Measurements from ENCODE around the gene PLAAT3.
"Not testable (repeated sequence)": the region's sequence is repeated elsewhere in the genome, so short reads cannot be mapped to it uniquely, and the experiment has no call there.

PLAAT3 gene

DNA sequence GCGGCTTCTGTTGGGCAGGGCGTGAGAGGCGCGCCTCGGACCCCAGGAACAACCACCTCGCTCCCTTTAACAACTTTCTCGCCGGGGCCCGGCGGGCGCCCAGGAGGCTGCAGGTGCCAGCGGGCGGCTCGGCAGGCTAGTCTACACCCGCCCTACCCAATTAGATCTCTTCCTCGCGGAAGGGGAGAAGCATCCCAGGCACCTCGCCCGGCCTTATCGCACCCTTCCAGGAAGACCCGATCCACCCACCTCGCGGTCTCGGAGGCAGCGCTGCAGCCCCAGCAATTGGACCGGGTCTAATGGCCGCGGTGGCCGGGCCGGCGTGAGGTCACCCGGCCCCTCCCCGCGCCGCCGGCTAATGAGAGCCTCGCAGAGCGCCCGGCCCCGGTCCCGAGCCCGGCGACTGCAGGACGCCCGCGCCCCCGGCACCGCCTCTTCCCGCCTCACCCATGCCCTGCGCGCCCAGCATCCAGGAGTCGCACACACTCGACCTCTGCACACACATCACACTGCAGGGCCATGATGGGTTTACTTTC, at the start of gene PLAAT3:
PLAAT3 (minus strand) TSS at position 298 of the 536 bp plus-strand sequence. CDS start 419 bp downstream, outside the sequence.
- peak; percentile 81 for DNase-seq

DNA sequence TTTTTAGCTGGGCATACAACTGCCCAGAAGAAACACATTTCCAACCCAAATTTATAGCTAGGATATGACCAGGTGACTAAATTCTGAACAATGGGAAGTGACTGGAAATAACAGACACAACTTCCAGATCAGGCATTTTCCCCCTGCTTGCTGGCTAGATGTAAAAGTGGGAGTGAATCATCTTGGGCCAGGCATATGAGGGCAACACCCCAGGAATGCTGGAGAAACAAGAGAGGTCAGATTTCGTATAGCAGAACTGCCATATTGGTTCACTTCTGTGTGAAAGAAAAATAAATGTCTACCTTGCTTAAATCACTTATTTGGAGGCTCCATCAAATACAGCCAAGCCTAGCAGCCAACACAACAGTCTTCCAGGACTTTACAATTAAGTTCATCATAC, 49.6 kb upstream of the PLAAT3 start:
- DNase-seq: no peak

DNA sequence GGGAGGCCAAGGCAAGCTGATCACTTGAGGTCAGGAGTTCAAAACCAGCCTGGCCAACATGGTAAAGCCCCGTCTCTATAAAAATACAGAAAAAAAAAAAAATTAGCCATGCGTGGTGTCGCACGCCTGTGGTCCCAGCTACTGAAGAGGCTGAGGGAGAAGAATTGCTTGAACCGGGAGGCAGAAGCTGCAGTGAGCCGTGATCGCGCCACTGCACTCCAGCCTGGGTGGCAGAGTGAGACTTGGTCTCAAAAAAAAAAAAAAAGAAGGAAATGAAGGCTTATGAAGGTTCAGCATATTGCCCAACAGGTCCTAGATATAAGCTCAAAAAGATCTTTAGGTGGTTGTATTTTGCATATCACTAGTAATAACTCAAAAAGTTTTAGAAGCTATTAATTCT, 46.7 kb upstream of the PLAAT3 start:
- DNase-seq: no peak

DNA sequence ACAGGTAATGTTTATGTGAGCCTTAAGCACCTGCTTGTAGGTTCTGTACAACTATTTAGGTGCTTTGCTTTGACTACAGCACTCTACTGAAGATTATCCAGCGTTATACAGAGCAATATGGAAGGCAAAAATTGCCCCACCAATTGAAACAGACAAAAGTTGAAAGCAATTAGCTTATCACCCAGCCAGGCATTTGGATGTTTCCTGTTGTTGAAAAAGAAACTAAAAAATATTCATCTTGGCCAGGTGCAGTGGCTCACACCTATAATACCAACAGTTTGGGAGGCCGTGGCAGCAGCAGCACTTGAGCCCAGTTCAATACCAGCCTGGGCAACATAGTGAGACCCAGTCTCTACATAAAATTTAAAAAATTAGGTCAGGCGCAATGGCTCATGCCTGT, 38.4 kb upstream of the PLAAT3 start:
- DNase-seq: no peak

DNA sequence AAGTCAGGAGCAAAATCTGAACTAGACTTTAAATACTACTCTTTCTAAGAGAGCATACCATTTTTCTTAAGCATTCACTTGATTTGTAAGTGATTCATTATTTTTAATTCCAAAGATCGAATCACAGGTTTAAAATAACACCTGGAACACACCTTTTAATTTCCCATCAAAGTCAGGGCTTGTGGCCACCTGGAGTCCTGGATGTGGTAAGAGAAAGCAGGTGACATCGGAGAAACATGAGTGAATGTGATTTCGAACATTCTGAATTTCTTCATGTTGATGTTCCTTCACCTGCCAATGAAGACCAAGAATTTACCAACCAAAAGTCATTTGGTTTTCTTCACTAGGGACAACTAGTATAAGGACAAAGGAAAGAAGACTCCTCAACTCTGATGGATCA, 29.0 kb upstream of the PLAAT3 start:
- DNase-seq: no peak

DNA sequence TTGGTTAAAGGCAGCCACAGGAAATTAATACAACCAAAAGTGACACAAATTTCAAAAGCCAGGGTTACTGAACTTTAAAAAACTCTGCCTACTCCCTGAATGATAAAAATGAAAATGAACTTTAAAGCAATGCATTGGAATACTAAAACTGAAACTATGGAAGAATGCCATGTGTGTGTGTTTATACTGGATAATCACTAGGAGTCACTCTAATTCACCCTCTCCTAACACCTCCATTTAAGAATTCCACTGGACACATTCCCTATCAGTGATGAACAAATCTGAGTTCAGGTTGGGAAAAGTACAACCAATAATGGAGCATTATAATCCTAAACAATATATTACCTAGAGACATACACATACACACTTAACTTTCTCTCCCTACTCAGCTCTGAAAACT, 27.5 kb upstream of the PLAAT3 start:
- DNase-seq: no peak

DNA sequence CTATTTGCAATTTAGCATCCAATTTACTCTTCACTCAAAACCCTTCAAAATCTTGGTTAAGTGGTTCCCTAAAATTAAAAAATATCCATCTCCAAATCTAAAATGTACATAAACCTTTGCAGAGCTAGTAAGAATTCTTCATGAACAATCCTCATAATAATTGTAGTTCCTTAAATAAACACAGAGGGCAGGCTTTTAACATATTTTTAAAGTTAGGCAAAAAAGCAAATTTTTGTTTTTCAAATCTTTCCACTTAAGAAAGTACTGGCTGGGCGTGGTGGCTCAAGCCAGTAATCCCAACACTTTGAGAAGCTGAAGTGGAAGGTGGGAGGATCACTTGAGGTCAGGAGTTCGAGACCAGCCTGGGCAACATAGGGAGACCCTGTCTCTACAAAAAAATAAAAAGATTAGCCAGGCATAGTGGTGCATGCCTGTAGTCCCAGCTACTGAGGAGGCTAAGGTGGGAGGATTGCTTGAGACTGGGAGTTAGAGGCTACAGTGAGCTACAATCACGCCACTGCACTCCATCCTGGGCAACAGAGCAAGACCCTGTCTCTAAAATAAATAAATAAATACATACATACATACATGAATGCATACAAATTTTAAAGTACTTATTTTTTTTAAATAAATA, 25.1 kb upstream of the PLAAT3 start:
- DNase-seq: no peak

DNA sequence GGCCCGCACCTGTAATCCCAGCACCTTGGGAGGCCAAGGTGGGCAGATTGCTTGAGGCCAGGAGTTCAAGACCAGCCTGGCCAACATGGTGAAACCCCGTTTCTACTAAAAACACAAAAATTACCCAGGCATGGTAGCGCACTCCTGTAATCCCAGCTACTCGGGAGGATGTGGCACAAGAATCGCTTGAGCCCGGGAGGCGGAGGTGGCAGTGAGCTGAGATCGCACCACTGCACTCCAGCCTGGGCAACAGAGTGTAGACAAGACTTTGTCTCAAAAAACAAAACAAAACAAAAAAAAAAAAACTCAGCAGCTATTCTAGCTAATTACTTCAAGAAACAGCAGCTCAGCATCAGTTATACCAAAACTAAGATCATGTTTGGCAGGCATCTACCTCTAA, 24.2 kb upstream of the PLAAT3 start:
- not testable (repeated sequence) for DNase-seq

DNA sequence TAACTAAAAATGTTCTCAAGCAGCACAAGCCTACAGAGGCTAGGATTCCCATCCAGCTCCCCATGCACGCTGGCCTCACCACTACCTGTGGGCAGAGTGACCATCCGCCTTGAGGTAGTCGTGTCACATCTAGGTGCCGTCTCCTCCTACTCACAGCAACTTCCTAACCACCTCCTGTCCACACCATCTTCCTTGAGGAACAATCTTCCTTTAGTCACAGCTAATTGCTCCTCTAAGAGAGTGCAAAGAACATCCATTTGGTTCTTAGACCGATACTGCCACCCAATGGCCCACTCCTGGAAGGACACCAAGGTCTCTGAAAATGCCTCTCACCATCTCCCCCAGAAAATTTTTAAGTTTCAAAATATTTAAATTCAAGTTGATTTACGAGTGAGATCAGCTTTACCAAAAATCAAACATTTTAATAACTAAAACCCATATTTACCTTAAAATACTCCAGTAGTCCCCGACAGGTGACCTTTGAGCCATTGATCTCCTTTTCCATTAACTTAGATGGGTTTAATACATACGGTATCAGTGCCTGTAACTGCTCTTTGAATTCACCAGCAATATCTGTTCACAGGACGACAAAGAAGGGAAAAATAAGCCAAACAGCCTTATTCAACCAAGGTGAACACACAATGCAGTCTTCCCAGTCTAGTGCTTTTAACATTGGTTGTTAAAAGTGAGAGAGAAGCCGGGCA, 21.7 kb upstream of the PLAAT3 start:
- DNase-seq: peak; percentile 30

DNA sequence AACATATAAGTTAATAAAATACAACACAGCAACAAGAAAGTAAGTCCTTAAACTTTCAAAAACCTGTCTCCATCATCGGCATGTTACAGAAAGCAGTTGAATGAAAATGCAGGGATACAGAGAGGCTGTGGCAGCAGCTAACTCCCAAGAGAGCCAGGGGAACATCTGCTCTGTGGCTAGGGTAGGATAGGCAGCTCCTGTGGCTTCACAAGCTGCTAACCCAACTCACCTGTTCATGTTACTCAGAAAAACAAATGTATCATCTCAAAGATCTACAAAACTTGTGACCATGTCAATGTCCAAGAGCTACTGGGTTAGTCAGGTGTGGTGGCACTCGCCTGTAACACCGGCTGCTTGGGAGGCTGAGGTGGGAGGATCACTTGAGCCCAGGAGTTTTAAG, 15.2 kb upstream of the PLAAT3 start:
- no peak for DNase-seq

DNA sequence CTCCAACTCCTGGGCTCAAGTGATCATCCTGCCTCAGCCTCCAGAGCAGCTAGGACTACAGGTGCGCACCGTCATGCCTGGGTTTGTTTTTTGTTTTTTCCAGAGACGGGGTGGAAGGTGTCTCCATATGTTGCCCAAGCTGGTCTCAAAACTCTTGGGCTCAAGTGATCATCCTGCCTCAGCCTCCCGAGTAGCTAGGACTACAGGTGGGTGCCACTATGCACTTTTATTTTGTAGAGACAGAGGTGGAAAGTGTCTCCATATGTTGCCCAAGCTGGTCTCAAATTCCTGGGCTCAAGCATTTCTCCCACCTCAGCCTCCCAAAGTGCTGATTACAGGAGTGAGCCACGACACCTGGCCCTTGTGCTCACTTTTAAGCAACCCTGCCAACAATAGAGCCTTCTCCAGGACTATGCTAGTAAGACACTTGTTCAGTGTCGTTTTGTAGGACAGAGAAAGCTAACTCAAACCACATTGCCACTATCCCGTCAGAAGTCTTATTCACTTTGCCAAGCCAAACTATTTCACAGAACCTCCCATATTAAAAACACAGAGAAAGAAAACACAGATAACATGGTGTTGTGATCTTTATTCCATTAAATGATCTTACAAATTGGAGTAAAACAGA, 9.4 kb upstream of the PLAAT3 start:
- no peak for DNase-seq

DNA sequence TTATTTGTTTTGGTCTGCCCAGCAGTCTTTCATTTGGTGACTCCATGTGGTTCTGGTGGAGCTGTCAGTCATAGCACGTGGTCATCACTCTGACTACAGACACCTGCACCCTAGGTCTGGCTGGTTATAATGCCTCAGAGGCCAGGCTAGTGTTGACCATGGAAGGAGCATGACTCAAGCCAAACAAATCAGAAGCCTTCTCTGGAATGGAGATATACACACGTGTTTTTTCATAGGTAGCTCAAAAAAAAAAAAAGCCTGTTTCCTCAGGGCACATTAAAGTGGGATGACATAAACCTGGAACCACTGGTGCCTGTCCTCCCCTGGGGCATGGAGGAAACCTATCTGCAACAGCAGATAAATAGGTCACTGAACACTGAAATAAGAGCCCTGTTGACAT, 8.1 kb upstream of the PLAAT3 start:
- DNase-seq: peak; percentile 55

DNA sequence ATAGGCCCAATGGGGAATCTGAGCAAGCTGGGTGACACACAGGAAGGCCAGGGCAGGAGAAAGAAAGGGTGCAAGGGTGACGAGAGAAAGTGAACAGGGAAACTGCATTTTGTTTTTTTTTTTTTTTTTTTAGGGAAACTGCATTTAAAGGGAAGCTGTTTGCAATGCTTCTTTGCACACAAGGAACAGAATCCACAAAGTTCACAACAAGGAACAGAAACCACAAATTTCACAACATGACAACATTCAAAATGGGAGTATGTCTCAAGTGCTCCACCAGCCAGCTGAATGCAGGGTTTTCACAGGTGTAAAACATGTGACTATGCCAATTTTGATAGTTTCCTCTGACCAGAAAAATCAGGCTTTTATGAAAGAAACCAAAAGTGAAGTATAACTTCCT, 6.8 kb upstream of the PLAAT3 start:
- DNase-seq: no peak

DNA sequence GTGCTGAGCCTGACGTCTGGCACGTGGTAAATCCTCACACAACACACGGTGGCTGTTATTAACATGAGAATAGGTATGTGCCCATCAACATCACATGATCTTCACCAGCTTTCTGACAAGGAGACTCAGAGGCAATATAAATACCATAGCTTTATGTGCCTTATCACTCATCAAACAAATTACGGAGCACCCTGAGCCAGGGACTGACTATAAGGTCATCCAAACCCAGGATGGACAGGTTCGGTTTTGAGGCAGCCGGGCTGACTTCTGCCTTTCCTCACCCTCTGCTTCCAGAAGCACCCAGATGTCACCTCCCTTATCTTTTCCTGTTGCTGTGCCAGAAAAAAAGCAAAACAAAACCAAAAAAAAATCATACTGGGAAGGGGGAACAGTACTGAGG, 5.7 kb upstream of the PLAAT3 start:
- DNase-seq: no peak

DNA sequence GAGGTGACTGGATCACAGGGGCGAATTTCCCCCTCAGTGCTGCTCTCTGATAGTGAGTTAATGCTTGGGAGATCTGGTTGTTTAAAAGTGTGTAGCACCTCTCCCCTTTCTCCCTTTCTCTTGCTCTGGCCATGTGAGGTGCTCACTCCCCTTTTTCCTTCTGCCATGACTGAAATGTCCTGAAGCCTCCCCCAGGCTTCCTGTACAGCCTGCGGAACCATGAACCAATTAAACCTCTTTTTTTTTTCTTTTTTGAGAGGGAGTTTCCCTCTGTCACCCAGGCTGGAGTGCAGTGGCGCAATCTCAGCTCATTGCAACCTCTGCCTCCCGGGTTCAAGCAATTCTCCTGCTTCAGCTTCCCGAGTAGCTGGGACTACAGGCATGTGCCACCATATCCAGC, 3.5 kb upstream of the PLAAT3 start:
- not testable (repeated sequence) for DNase-seq

DNA sequence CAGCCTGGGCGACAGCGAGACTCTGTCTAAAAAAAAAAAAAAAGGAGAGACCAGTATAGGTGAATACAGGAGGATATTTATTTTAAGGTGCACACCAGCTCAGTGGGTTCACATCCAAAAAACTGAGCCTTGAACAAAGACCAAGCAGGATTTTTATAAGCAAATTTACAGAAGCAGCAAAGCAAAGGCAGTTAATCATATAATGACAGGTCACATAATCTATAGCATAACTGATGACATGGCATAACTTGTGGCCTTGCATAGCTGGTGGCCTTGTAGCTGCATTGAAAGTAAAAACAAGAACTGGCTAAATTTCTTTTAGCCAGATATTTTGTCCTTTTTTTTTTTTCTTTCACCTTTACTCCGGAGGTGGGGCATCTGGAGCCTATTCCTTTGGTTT, 2.7 kb upstream of the PLAAT3 start:
- DNase-seq: no peak

DNA sequence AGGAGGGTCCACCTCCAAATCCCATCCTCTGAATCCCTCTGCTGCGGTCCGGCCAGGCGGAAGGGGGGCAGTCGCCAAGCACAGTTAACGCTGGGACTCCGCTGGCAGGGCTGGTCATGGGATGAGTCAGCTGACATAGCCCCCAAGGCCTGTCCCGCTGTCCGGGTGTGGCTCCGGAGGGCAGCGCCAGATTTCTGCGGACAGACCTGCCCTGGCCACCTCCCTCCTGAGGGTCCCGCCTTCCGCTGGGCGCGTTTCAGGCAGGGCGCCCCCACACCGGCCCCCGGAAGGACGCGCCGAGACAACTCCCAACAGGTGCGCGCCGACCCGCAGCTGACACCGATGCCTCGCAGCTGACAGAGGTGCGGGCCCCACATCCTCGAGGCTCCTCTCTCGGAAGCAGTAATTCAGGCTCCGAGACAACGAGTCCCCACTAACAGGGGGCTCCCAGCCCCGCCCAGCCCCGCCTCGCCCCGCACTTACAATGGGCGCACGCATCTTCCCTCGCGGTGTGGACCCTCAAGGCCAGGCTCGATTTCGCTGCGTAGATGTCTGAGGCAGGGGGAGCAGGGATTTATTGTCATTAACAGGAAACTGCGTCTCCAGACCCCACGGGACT, 607 bp downstream of the PLAAT3 start:
- DNase-seq: no peak

DNA sequence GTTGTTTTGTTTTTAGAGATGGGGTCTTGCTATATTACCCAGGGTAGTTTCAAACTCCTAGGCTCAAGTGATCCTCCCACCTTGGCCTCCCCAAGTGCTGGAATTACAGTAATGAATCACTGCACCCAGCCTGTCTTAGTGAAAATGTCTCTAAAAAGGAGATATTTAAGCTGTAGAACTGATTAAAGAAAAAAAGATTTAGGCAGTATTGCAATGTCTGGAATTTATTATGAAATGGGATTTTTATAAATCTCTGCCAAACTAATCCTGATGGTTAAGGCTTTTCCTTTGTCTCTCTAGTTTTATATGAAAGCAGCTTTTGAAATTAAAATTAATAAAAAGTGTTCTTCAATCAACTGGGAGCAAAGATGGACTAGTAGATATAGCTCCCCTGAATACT, 2.1 kb downstream of the PLAAT3 start:
- no peak for DNase-seq

DNA sequence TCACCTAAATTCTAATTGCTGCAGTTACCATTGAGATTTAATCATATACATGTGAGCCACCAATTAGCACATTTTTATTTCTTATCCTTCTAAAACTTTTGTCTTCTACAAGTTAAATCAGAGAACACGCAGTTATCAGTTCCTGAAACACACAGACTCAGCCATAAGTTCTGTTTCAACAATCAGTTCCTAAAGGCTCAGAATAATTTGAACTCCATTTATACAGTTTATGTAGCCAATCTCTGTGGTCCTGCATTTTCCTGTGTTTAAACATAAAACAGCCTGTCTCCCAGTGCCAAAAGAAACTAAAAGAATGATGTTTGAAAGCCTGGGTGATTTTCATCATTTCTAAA, 2.9 kb downstream of the PLAAT3 start:
- DNase-seq: no peak

DNA sequence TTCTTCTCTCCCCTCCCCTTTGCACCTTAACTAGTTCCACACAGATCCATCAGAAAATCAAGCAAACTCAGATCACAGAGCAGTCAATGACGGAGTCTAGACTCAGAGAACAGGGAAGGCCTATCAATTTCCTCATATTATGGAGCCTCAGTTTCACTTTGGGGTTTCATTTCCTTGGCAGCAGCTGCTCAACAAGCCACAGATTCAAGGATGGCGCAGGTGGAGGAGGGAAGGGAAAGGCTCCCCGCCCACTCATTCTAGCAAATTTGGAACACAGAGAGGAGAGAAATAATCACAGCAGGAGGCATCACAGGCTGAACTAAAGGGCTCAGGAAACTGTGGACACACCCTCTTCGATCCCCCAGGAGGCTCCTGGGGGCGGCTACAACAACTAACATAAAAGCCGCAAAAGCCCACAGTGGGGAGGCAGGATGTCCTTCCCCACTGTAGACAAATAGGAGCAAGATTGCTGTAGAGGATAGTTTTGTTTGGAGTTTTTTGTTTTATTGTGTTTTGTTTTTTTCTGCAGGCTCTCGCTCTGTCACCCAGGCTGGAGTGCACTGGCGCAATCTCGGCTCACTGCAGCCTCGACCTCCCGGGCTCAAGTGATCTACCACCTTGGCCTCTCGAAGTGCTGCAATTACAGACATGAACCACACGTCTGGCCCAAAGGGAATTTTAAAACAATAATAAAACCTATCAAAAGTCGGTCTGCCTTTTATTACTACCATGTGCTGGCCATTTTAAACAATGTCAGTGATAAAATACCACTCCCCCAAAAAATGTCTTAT, 3.4 kb downstream of the PLAAT3 start:
- DNase-seq: no peak

DNA sequence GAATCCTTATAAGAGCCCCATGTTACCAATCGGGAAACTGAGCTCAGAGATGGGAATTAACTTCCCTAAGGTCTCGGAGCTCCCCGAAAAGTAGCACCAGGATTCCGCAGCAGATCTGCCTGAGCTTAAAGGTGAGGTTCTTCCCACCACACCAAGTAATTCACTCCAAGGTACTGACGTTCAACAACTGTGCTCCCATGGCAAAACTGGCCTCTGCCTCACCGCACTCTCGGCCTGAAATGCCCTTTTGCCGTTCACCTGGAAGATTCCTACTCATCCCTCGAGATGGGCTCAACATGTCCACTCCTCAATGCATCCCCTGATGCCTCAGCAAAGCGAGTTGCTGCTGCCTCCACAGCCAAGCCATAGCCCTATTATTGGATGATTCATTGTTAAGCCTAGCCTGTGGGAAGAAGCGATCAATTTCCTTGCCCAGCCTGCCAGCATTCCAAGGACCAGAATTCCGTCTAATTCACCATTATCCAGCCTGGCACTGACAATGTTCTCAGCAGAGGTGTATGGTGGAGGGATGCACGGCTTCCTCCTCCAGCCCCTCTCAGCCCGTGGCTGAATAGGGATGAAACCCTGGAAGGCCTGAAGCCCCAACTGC, 4.2 kb downstream of the PLAAT3 start:
- DNase-seq: no peak

DNA sequence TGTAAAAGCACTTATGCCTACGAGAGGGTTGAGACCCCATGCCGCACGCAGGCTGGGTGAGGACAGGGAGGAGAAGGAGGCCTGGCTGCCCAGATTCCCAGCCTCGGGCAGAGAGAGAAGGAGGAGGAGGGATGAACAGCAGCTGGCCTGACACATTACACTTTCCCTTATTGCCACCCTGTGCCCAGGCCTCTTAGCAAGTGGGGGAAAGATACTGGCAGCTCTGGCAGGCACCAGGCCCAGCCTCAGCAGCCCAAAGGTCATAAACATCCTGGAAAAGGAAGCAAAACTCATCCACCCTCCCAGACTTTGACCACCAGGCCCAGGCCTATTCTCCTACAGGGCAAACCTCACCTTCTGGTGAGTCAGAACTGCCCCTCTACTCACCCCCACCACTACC, 4.7 kb downstream of the PLAAT3 start:
- no peak for DNase-seq
